Myocyte (in vitro differentiated cells): ENCODE measurements around the gene CDH26. TPM values are rescaled to one million over a fixed set of nuclear protein-coding genes. Genes with fewer than 3 reads are reported as not detected.

Source experiments
- DNase-seq: peaks from one replicate; pipeline ENCODE4 v3.0.0-alpha.2; 2012; ENCODE audit warnings: low read depth
- total RNA-seq: library from RNA; depleted of rRNA; stranded (reverse); fragments of >200 nt; gene quantifications from 2 replicates; pipeline ENCODE4 v1.2.3, GENCODE V29; 2014

Gene CDH26
- total RNA-seq, 1 donor from 2014 or later, result 0.19 TPM

DNA sequence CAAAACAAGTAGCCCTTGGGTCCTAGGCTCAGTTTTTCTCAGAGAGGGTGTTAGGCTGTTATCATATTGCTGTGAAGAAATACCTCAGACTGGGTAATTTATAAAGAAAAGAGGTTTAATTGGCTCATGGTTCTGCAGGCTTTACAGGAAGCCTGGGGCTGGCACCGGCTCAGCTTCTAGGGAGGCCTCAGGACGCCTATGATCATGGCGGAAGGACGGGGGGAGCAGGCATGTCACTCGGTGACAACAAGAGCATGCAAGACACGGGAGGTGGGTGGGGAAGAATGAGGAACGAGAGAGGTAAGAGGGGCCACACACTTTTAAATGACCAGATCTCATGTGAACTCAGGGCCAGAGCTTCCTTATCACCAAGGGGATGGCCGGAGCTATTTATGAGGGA, 26.9 kb downstream of the CDH26 start:
- no peak for DNase-seq

- no peak for DNase-seq
These were observed 27.6 kb downstream of the CDH26 start for GRCh38 chr20:59985864-59986263.

- no peak for DNase-seq
These were observed 28.9 kb downstream of the CDH26 start for GRCh38 chr20:59987135-59987534.

DNA sequence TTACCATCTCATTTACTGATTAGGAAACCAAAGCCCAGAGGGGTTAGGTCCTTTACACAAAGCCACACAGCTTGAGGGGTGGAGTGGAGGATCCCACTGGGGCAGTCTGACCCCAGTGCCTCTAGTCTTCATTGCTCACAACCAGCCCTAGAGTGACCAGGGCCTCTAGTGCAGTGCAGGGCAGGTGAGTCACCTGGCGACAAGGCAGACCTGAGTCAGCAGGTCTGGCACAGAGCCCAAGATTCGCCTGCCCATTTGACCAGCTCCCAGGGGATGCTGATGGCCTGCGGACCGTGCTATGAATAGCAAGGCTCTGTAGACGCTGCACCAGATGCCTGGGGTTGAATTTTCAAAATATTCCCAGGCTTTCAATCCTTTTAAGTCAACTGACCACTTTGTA, 29.9 kb downstream of the CDH26 start:
- DNase-seq, result peak; percentile 31

DNA sequence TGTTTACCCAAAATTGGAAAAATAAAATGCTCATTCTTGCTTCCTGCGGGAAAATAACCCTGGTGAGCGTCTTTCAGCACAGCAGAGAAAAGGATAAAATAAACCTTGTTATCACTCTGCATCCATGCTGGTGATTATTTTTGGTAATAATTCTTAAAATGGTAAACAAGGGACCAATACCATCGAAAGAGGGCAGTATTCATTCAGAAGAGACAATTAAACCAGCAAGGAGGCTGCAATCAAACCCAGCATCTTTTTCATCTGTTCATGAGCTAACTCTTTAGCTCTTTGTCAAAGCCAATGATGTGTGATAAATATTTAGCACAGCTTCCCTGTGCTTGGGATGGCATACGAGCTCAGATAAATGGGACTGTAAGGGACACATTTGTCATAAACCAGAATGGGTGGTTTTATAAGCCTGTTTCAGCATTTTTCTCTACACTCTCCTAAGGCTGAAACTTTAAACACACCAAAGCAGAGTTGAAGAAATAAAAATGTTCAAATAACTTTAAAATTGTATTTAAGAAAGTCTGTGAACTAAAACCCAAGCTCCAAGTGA, 34.4 kb downstream of the CDH26 start:
- peak; percentile 22 for DNase-seq

- DNase-seq, result no peak
These were observed 35.7 kb downstream of the CDH26 start for GRCh38 chr20:59993736-59994430.

DNA sequence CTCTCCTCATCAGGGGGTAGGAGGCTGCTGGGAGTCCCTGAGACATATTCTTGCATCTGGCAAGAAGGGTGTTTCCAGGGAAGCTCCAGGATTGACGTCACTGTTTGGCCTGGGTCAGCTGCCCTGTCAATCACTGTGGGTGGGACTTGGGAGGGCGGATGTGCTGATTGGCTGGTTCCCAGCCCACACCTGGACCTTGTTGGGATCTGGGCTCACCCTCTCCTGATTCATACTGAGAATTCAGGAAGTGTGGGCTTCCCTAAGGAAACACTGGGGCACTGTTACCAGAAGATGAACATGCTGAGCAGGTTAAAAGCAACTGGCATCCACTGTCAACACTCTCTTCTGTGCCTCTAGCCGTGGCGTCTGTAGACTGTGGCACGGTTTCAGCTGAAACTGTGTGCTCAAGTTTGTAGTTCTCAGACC, 36.5 kb downstream of the CDH26 start:
- DNase-seq, result peak; percentile 67

GRCh38 chr20:59996108-59996507, 37.9 kb downstream of the CDH26 start:
- no peak for DNase-seq

- no peak for DNase-seq
These were observed 39.7 kb downstream of the CDH26 start for GRCh38 chr20:59997896-59998295.

DNA sequence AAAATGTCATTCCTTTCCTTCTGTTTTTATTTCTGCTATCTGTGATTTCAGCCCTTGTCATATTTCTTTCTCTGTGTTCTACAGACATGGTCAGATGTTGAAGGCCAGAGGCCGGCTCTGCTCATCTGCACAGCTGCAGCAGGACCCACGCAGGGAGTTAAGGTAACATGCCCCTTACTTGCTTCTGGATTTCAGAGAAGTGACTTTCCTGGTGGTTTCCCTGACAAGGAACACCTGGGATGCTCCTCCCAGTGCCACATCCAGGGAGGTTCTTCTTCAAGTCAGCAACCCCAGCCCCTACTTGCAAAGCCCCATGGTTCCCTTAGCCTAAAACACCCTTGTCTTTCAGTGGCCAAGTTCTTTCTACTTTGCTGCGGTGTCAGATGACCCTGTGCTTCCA, 41.3 kb downstream of the CDH26 start:
- no peak for DNase-seq

DNA sequence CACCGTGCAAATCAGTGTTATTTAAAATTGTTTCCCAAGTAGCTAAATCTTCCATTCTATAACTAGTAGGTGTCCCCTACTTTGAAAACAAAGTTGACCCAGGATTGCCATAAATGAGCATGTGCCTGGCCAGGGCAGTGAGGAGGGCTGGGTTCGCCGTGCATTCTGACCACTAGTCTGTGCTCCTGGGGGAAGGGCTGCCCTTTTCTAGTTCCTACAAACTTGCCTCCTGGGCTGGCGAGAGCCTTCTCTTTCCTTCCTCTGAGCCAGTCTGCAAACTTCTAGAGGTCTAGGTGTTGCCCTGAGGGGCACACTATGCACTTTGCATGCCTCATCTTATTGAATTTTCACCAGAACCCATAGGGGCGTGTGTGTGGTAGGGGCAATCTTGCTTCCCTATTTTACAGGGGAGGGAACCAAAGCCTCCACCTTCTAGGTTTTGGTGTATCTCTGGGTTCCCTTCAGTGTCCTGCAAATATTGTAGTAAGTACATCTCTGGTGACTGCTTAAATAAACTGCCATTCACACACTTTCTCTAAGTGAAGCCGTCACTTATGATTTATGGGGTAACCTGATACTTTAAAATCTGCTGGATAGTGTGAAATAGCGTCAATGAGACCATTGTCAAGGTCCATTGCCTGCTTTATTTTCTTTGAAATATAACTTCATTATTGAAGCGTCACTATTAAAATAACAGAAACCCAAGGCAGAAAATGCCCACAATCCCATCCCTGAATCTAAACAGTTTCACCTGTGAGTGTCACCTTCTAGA, 42.2 kb downstream of the CDH26 start:
- no peak for DNase-seq

DNA sequence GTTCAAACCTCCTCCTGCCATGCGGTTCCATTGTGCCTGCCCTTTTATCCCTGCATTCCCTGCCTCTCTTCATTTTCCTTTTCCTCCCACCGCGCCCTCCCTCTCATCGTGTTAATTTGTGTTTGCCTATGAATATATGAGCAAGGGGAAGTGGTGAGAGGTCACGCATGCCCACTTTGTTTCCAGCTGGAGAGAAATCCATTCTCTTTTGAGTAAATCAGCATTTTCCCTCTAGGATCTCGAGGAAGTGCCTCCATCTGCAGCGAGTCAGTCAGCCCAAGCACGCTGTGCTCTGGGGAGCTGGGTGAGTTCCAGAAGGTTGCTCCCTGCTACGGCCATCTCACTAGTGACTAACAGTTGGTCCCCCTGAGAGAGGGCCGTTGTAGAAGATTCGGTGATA, 42.9 kb downstream of the CDH26 start:
- DNase-seq, result peak; percentile 18

GRCh38 chr20:60003776-60004175, 45.6 kb downstream of the CDH26 start:
- no peak for DNase-seq

DNA sequence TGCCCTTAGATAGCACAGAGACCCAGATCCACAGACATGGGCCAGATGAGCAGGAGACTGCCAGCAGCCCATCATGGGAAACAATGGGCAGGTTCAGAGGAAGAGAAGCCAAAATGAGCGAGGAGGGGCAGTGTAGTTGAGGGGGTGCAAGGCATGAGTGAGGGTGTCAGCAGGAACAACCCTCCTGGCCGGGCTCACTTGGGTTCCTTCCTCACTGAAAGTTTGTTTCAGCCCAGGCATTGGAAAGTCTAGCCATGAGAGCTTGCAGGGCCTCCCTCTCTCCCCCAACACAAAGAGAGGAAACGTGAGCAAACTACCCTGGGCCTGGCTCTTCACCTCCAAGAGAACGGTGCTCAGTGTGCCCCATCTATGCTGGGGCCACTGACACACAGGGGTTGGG, 48.0 kb downstream of the CDH26 start:
- no peak for DNase-seq

- peak; percentile 18 for DNase-seq
These were observed 49.2 kb downstream of the CDH26 start for GRCh38 chr20:60007464-60007863.

DNA sequence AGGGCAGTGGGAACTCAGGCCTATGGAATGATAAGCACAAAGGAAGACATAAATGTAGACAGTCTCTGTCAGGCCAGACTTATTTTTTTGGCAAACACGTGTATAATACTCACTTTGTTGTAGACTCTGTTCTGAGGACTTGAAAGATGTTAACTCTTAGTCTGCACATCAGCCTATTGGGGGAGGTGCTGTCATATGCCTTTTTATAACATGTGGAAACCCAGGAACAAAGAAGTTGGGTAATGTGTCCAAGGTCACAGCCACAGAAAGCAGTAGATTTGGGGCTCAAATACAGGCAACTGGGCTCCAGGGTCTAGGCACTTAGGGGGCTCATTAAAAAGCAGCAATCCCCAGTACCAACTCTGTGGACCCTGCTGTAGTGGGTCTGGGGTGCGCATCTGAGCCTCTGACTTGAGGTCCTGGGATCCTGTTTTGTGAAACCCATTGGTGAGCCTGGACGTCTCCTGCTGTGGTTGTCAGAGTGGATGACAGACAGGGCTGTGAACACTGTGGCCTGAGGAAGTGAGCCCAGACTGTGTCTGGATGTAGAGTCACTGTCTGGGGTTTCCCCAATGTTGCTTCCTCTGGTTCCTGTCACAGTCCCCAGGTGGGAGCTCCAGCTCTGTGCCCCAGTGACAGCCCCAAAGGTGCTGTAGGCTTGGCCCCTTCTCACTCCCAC, 50.0 kb downstream of the CDH26 start:
- DNase-seq, result no peak

DNA sequence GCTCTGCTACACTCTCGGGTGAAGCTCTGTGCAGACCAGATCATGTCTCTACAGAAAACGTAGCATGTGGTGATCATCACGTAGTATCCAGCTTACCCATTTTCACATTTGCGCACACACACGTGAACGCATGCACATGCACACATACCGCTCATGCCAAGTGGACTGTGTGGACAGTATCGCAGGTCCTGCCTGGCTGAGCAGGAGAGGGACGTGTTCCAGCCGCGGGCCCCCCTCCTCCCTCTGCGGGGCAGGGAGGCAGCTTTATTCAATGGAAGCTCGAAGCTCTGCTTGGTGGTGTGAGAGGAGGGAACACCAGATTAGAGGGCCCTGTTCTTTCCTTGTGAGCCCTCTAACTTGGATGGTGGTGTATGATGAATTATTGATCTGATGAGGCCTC, 51.1 kb downstream of the CDH26 start:
- DNase-seq, result no peak

DNA sequence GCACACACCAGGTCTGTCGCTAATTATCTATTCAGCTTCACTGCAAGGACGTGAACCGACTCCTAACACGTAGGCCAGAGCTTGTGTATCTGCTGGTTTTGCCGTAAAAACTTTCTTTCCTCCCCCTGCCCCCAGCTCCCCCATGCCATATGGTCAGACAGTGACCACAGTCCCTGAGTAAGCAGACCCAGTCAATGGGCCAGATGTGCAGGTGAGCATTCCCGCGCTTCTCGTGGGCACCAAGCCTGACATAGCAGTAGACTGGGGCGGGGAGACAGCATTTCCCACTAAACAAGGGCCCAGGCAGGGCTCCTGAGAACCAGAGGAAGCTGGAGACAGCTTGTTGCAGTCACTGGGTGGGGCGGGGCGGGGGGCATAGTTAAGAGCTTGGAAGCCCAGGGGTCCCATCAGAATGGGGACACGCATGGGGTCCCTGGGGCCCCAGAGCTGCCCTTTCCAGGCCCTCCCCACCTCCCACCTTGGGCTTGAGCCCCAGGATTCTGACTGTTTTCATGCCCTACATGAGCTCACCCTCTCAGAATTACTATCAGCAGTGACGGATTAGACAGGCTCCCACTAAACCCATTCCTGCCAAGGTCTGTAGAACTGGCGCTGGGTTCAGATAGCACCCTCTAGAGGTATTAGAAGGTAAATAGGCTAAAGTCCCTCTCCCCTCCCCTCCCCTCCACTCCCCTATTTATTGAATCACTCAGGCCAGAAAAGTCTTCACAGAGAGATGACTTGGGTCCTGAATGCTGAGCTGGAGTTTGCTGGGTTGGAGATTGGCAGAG, 51.8 kb downstream of the CDH26 start:
- DNase-seq, result no peak

- peak; percentile 19 for DNase-seq
These were observed 52.7 kb downstream of the CDH26 start for GRCh38 chr20:60010689-60011458.
